Epithelial cell of proximal tubule (primary cell): Measurements from ENCODE around the gene STK38. TPM values are rescaled to one million over a fixed set of nuclear protein-coding genes. Genes with fewer than 3 reads are reported as not detected.

Experiments
- DNase-seq: peaks from one replicate; pipeline ENCODE4 v3.0.0-alpha.2; 2011; ENCODE audit warnings: low read depth
- H3K4me3 ChIP-seq: 2 replicates; pipeline ENCODE4 v1.5.1; 2011; ENCODE audit warnings: low read depth, mild to moderate bottlenecking, low read length
- total RNA-seq: library from RNA; depleted of rRNA; stranded (reverse); fragments of >200 nt; gene quantifications from 2 replicates; pipeline ENCODE4 v1.2.3, GENCODE V29; 2015
- TF ChIP-seq, protein P1 (sequence below): conservative IDR thresholded peaks from 2 replicates; pipeline ENCODE4 v1.5.1; 2012; ENCODE audit warnings: low read depth, mild to moderate bottlenecking, low read length

Gene STK38
- total RNA-seq, 1 donor from 2014 or later, result 18.3 TPM

DNA sequence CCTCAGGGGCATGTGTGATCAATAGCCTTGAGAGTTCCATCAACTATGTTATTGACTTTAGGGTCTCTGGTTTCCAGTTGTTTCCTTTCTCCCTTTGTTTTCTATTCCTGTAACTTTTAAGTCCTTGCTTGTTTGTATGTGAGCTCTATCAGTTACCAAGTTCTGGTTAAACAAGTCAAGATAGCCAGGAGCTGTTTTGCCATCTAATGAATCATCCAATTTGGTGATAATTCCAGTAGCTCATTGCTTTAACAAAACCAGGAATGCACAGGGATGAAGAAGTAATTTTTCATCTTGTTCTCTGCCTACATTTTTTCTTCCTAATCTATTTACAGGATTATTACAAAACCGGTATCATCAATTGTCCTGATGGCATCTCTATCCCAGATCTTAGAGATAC, 68.0 kb downstream of the STK38 start:
- DNase-seq, result no peak
- TF ChIP-seq, protein P1, sequence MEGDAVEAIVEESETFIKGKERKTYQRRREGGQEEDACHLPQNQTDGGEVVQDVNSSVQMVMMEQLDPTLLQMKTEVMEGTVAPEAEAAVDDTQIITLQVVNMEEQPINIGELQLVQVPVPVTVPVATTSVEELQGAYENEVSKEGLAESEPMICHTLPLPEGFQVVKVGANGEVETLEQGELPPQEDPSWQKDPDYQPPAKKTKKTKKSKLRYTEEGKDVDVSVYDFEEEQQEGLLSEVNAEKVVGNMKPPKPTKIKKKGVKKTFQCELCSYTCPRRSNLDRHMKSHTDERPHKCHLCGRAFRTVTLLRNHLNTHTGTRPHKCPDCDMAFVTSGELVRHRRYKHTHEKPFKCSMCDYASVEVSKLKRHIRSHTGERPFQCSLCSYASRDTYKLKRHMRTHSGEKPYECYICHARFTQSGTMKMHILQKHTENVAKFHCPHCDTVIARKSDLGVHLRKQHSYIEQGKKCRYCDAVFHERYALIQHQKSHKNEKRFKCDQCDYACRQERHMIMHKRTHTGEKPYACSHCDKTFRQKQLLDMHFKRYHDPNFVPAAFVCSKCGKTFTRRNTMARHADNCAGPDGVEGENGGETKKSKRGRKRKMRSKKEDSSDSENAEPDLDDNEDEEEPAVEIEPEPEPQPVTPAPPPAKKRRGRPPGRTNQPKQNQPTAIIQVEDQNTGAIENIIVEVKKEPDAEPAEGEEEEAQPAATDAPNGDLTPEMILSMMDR, result no peak
- no peak overlapping the region for H3K4me3 ChIP-seq

DNA sequence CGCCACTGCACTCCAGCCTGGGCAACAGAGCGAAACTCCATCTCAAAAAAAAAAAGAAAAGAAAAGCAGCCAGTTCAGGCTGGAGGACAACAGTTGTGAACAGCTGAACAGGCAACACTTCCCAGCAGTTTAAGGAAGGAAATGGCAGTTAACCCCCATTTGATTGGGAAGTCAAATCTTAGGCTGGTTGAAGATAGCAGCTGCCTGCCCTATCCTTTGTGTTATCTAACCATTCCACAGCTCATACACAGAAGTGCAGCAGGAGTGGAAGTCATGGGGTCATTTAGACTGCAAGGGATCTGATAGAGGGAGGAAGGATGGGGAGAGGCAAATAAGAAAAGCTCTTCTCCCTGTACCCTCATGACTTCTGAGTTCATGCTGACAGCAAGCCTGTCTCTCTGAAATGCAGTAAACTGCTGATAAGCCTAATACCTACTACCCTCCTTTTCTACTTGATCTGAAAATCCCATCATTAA, 69.2 kb downstream of the STK38 start:
- TF ChIP-seq, protein P1, result no peak
- no peak overlapping the region for H3K4me3 ChIP-seq
- no peak for DNase-seq

DNA sequence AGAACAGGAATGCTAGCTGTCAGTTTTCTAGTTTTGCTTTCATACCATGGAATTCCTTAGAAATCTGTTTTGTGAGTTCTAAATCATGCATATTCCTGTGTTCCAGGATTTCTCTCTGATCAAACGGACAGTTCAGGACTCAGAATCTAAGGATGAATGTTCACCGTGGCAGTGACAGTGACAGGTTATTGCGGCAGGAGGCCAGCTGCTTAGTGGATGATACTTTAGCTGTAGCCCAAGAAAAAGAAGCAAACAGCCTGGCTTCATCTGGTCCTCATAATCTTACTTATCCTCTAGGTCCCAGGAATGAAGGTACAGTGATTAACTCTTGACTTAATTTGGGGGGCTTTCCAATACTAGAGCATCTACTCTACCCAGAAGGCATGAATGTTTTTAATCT, 77.3 kb downstream of the STK38 start:
- TF ChIP-seq, protein P1, result no peak
- no peak for DNase-seq
- H3K4me3 ChIP-seq, result no peak overlapping the region

DNA sequence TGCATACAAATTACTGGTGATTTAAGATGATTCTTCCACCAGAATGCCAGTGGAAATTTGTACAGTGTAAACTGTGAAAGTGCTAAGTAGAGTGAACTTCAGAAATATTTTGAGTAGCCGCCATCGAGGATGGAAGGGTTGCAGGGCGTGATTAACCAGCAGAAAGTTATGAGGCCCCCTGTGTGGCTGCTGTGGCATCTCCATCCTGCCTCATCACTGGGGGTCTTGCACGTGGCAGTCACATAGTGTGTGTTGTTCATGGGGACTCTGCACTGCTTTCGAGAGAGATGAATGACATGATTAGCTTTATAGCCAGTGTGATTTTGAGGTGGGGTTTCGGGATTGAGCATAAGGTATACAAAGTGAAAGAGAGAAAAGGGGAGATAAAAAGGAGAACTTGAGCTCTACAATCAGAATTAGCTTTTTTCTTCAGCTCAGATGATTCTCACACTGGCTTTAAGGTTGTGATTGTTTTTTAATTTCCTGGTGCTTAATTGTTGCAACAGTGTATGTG, 78.1 kb downstream of the STK38 start:
- DNase-seq, result no peak
- TF ChIP-seq, protein P1, result no peak
- no peak overlapping the region for H3K4me3 ChIP-seq

DNA sequence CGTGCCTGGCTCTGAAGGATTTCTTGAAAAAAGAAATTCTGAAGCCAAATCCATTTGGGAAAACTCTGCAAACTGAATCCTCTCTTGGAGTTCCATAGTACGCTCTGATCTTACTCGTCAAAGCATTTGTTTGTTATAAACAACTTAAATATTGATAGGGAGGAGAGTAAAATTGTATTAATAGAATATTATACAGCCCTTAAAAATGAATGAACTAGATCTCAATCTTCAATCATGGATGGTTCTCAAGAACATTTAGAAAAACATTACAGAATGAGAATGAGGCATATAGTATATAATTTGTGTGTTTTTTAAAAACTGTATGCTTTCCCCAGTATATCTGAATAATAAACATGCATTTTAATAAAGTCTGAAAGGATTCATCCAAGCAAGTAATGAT, 79.7 kb downstream of the STK38 start:
- DNase-seq, result no peak
- TF ChIP-seq, protein P1, result no peak
- no peak overlapping the region for H3K4me3 ChIP-seq

DNA sequence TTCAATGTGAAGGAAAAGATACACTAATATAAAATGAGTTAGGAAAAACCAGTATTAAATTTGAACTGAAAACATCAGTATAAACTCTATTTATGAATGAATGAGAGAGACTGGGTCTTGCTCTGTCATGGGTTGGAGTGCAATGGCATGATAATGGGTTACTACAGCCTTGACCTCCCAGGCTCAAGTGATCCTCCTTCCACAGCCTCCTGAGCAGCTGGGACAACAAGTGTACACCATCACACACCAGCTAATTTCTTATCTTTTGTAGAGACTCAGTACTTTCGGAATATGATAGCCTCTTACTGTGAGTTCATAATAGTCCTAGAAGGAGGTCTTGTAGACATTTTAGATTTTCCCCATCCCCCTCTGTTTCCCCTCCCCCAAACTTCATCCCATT, 83.0 kb downstream of the STK38 start:
- TF ChIP-seq, protein P1, result no peak
- DNase-seq, result no peak
- H3K4me3 ChIP-seq, result no peak overlapping the region

DNA sequence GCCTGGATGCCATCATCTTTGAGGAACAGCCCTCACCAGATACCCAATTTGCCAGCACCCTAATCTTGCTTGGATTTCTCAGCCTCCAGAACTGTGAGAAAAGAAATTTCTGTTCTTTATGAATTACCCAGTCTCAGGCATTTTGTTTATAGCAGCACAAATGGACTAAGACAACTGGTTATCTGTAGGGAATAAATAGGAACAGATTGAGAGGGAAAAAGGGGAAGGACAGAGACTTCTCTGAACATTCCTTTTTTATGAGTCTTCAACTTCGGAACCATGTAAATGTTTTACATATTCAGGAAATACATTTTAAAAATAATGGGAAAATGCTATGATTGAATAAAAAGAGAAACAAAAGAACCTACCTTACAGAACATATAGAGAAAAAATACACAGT, 83.6 kb downstream of the STK38 start:
- no peak for DNase-seq
- TF ChIP-seq, protein P1, result no peak
- no peak overlapping the region for H3K4me3 ChIP-seq
